ENCODE data around the gene RPS26. TPM values are rescaled to one million over a fixed set of nuclear protein-coding genes. Genes with fewer than 3 reads are reported as not detected.
A peak's percentile ranks its signal among the peaks of the same experiment; 100 is the strongest.

The RPS26 gene
- total and polyA plus RNA-seq, 2 of the 13 experiments (the other 11 are each of a cell fraction or from before 2014, with no cell fraction given) = 150 to 421 TPM

DNA sequence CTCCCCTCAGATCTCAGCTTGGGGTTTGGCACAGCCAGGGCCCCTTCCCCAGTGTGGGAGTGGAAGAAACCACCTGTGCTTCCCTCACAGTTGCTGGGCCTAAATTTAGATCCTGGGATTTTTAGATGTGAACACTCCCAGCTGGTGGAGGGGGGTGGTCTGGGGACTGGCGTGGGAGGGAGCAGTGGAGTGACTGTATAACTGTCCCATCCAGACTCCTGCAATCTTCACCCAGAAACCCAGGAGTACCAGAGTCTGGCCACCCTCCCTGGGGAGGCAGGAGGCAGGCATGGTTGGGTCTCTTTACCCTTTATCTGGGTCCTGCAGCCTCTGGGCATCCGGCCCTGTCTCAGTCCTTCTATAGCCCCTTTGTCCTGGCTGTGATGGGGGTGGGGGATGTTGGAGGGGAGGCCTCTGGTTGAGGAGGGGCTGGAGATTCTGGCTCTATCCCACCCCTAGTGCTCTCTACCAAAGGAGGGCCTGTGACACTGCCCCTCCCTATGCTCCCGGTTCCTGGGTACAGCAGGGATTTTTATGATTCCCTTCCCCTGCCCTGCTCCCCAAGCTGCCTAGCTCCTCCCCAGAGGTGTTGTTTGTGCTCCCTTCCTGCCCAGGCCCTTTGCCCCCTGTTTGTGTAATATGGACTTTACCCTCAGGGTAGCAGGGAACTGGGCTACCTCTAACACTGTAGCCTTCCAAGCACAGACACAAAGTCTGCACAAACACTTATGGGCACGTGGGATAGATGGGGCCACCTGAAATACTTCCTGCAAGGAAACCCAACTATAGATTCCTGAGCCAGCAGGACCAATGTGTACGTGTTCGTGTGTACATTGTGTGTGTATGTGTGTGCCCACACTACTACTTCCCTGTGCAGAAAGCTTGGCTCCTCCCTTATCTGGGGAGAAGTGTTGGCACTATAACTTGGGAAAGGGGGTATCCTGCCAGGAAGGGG lies 40.0 kb downstream of the RPS26 start (continued):
- TF ChIP-seq ZNF460 (CRISPR knock-in tag; IDR thresholded peaks at IDR 0.05; ENCODE audit: borderline replicate concordance) (no peak; the same call in 1 of the 2 replicates), CCAR2 (optimal IDR thresholded peaks at IDR 0.05; ENCODE audit: low read depth, low read length) (no peak), ZIK1 (CRISPR knock-in tag; IDR thresholded peaks at IDR 0.05; ENCODE audit: borderline replicate concordance, low read depth) (peak; percentile 65; the same call in 1 of the 2 replicates), NPAS2 (CRISPR knock-in tag; IDR thresholded peaks at IDR 0.05; ENCODE audit: borderline replicate concordance) (no peak), ZNF773 (CRISPR knock-in tag; IDR thresholded peaks at IDR 0.05; ENCODE audit: borderline replicate concordance) (no peak), TCF7L2 (IDR thresholded peaks at IDR 0.05; ENCODE audit: low read depth, low read length) (no peak), MEIS1 (CRISPR knock-in tag; IDR thresholded peaks at IDR 0.05; ENCODE audit: borderline replicate concordance) (0 out of 2 replicates have a peak, but pooled peaks have one; percentile 93), ZC3H4 (CRISPR knock-in tag; IDR thresholded peaks at IDR 0.05; ENCODE audit: borderline replicate concordance) (peak; percentile 97), ZNF879 (CRISPR knock-in tag; IDR thresholded peaks at IDR 0.05) (0 out of 2 replicates have a peak, but pooled peaks have one; percentile 37), NFYB (CRISPR knock-in tag; IDR thresholded peaks at IDR 0.05) (peak; percentile 35; the same call in 1 of the 2 replicates), FOXK2 (IDR thresholded peaks at IDR 0.05) (peak; percentile 72; the same call in 1 of the 2 replicates), KLF13 (CRISPR knock-in tag; IDR thresholded peaks at IDR 0.05) (no peak), FIP1L1 (IDR thresholded peaks at IDR 0.05; ENCODE audit: borderline replicate concordance, insufficient read depth, low read depth, low read length) (no peak), HOXA9 (CRISPR knock-in tag; IDR thresholded peaks at IDR 0.05; ENCODE audit: borderline replicate concordance) (0 out of 2 replicates have a peak, but pooled peaks have one; percentile 51), ZZZ3 (CRISPR knock-in tag; IDR thresholded peaks at IDR 0.05; ENCODE audit: borderline replicate concordance) (peak; percentile 89), ZNF614 (CRISPR knock-in tag; IDR thresholded peaks at IDR 0.05; ENCODE audit: borderline replicate concordance) (peak; percentile 98), SALL1 (CRISPR knock-in tag; IDR thresholded peaks at IDR 0.05) (peak; percentile 99), ZNF136 (CRISPR knock-in tag; IDR thresholded peaks at IDR 0.05; ENCODE audit: low read depth) (peak; percentile 89; the same call in 1 of the 2 replicates), SRF (IDR thresholded peaks at IDR 0.05; ENCODE audit: low read depth, low read length) (no peak)
- TF ChIP-seq, protein P1, sequence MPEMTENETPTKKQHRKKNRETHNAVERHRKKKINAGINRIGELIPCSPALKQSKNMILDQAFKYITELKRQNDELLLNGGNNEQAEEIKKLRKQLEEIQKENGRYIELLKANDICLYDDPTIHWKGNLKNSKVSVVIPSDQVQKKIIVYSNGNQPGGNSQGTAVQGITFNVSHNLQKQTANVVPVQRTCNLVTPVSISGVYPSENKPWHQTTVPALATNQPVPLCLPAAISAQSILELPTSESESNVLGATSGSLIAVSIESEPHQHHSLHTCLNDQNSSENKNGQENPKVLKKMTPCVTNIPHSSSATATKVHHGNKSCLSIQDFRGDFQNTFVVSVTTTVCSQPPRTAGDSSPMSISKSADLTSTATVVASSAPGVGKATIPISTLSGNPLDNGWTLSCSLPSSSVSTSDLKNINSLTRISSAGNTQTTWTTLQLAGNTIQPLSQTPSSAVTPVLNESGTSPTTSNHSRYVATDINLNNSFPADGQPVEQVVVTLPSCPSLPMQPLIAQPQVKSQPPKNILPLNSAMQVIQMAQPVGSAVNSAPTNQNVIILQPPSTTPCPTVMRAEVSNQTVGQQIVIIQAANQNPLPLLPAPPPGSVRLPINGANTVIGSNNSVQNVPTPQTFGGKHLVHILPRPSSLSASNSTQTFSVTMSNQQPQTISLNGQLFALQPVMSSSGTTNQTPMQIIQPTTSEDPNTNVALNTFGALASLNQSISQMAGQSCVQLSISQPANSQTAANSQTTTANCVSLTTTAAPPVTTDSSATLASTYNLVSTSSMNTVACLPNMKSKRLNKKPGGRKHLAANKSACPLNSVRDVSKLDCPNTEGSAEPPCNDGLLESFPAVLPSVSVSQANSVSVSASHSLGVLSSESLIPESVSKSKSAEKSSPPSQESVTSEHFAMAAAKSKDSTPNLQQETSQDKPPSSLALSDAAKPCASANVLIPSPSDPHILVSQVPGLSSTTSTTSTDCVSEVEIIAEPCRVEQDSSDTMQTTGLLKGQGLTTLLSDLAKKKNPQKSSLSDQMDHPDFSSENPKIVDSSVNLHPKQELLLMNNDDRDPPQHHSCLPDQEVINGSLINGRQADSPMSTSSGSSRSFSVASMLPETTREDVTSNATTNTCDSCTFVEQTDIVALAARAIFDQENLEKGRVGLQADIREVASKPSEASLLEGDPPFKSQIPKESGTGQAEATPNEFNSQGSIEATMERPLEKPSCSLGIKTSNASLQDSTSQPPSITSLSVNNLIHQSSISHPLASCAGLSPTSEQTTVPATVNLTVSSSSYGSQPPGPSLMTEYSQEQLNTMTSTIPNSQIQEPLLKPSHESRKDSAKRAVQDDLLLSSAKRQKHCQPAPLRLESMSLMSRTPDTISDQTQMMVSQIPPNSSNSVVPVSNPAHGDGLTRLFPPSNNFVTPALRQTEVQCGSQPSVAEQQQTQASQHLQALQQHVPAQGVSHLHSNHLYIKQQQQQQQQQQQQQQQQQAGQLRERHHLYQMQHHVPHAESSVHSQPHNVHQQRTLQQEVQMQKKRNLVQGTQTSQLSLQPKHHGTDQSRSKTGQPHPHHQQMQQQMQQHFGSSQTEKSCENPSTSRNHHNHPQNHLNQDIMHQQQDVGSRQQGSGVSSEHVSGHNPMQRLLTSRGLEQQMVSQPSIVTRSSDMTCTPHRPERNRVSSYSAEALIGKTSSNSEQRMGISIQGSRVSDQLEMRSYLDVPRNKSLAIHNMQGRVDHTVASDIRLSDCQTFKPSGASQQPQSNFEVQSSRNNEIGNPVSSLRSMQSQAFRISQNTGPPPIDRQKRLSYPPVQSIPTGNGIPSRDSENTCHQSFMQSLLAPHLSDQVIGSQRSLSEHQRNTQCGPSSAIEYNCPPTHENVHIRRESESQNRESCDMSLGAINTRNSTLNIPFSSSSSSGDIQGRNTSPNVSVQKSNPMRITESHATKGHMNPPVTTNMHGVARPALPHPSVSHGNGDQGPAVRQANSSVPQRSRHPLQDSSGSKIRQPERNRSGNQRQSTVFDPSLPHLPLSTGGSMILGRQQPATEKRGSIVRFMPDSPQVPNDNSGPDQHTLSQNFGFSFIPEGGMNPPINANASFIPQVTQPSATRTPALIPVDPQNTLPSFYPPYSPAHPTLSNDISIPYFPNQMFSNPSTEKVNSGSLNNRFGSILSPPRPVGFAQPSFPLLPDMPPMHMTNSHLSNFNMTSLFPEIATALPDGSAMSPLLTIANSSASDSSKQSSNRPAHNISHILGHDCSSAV (CRISPR knock-in tag; IDR thresholded peaks at IDR 0.05; ENCODE audit: borderline replicate concordance) = no peak
- TF ChIP-seq, protein P2, sequence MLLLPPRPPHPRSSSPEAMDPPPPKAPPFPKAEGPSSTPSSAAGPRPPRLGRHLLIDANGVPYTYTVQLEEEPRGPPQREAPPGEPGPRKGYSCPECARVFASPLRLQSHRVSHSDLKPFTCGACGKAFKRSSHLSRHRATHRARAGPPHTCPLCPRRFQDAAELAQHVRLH (CRISPR knock-in tag; IDR thresholded peaks at IDR 0.05; ENCODE audit: borderline replicate concordance, low read depth) = peak; percentile 99
